Osteocyte (in vitro differentiated cells): Measurements from ENCODE around the gene SPATA32. TPM values are rescaled to one million over a fixed set of nuclear protein-coding genes. Genes with fewer than 3 reads are reported as not detected.
A peak's percentile ranks its signal among the peaks of the same experiment; 100 is the strongest.
"Not testable (repeated sequence)": the region's sequence is repeated elsewhere in the genome, so short reads cannot be mapped to it uniquely, and the experiment has no call there.

Experiments used
- DNase-seq: peaks from one replicate; pipeline ENCODE4 v3.0.0; 2021; ENCODE audit warnings: mixed read lengths; ENCODE audit not compliant: unreplicated experiment; ENCODE audit errors: extremely low spot score
- H3K27ac Mint-ChIP-seq: one replicate; pipeline ENCODE4 v1.8.0; 2021; ENCODE audit warnings: mild to moderate bottlenecking, mixed read lengths; ENCODE audit not compliant: unreplicated experiment
- H3K27me3 Mint-ChIP-seq: one replicate; pipeline ENCODE4 v1.8.0; 2021; ENCODE audit warnings: mixed read lengths; ENCODE audit not compliant: unreplicated experiment
- H3K36me3 Mint-ChIP-seq: one replicate; pipeline ENCODE4 v1.8.0; 2021; ENCODE audit warnings: mixed read lengths; ENCODE audit not compliant: unreplicated experiment
- H3K4me1 Mint-ChIP-seq: one replicate; pipeline ENCODE4 v1.8.0; 2021; ENCODE audit warnings: mixed read lengths; ENCODE audit not compliant: unreplicated experiment
- H3K4me3 Mint-ChIP-seq: one replicate; pipeline ENCODE4 v1.8.0; 2021; ENCODE audit warnings: mild to moderate bottlenecking, moderate library complexity, mixed read lengths; ENCODE audit not compliant: unreplicated experiment
- H3K9me3 Mint-ChIP-seq: one replicate; pipeline ENCODE4 v1.8.0; 2021; ENCODE audit warnings: mixed read lengths; ENCODE audit not compliant: unreplicated experiment
- CTCF ChIP-seq: fragments of 200-600 bp; sonication (generic); IDR thresholded peaks from 2 replicates; pipeline ENCODE4 v1.5.0; 2021; ENCODE audit warnings: antibody characterized with exemption, mild to moderate bottlenecking, moderate library complexity
- total RNA-seq: library from RNA; stranded (reverse); gene quantifications from 2 replicates; pipeline ENCODE4 v1.2.1, GENCODE V29; 2021

The SPATA32 gene
- total RNA-seq, 1 donor from 2014 or later, result not detected

GRCh38 chr17:45253879-45254278, 8.0 kb downstream of the SPATA32 start:
- H3K4me3 Mint-ChIP-seq, result no peak overlapping the region
- H3K4me1 Mint-ChIP-seq, result no peaks in the 10 kb centered on the region
- no peaks in the 10 kb centered on the region for H3K27me3 Mint-ChIP-seq
- H3K36me3 Mint-ChIP-seq, result no peaks in the 10 kb centered on the region
- no peak for DNase-seq
- TF ChIP-seq CTCF, result no peak
- H3K27ac Mint-ChIP-seq, result no peak overlapping the region
- no peaks in the 10 kb centered on the region for H3K9me3 Mint-ChIP-seq

- not testable (repeated sequence) for DNase-seq, H3K4me1 Mint-ChIP-seq, H3K9me3 Mint-ChIP-seq, H3K27ac Mint-ChIP-seq, H3K36me3 Mint-ChIP-seq, H3K4me3 Mint-ChIP-seq, H3K27me3 Mint-ChIP-seq
These were observed 8.7 kb downstream of the SPATA32 start for GRCh38 chr17:45253237-45253636.

- no peak overlapping the region for H3K27ac Mint-ChIP-seq
- no peak overlapping the region for H3K4me3 Mint-ChIP-seq
- H3K4me1 Mint-ChIP-seq, result peaks cover 7% of the 10 kb centered on the region
- no peak for TF ChIP-seq CTCF
- no peaks in the 10 kb centered on the region for H3K9me3 Mint-ChIP-seq
- H3K27me3 Mint-ChIP-seq, result no peaks in the 10 kb centered on the region
- DNase-seq, result no peak
- H3K36me3 Mint-ChIP-seq, result no peaks in the 10 kb centered on the region
These were observed 10.0 kb downstream of the SPATA32 start for GRCh38 chr17:45251931-45252330.

GRCh38 chr17:45248132-45248957, 13.5 kb downstream of the SPATA32 start:
- peaks cover 14% of the 10 kb centered on the region for H3K4me1 Mint-ChIP-seq
- TF ChIP-seq CTCF, result no peak
- H3K4me3 Mint-ChIP-seq, result peak overlapping the region; percentile 32
- no peak overlapping the region for H3K27ac Mint-ChIP-seq
- H3K36me3 Mint-ChIP-seq, result no peaks in the 10 kb centered on the region
- no peak for DNase-seq
- no peaks in the 10 kb centered on the region for H3K9me3 Mint-ChIP-seq
- H3K27me3 Mint-ChIP-seq, result peaks cover 2% of the 10 kb centered on the region

GRCh38 chr17:45247429-45248131, 14.3 kb downstream of the SPATA32 start:
- Mint-ChIP-seq H3K4me1 (peaks cover 17% of the 10 kb centered on the region), H3K27me3 (peaks cover 2% of the 10 kb centered on the region), H3K9me3 (no peaks in the 10 kb centered on the region), H3K27ac (peak overlapping the region; percentile 23), H3K36me3 (no peaks in the 10 kb centered on the region), H3K4me3 (peak overlapping the region; percentile 78)
- no peak for TF ChIP-seq CTCF
- no peak for DNase-seq
